ENCODE results near the gene ZNF142. TPM values are rescaled to one million over a fixed set of nuclear protein-coding genes. Genes with fewer than 3 reads are reported as not detected.
A peak's percentile ranks its signal among the peaks of the same experiment; 100 is the strongest.

The ZNF142 gene
- total and polyA plus RNA-seq, 7 donors: 1.8 to 33.5 (median 21.9) TPM

DNA sequence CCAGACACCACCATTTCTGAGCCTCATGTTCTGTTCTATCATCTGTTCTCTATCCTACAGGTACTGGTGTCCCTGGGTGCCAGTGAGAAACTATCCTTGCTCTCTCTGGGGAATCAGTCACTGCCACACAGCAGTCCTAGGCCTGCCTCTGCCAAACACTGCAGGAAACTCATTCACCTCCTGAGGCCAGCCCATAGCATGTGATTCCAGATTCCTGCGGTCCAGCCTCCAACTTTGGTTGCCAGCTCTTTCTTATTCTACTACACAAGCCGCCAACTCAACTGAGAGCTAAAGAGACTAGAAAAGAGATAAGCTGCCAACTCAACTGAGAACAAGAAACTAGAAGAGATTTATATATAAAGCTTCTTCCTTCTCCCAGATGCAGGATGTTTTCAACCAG lies 42.4 kb upstream of the ZNF142 start:
- no peaks in the 10 kb centered on the region for H3K9me3 ChIP-seq
- WGBS, 3 donors: 87 to 88% (median 88%) methylated on average over 2 of the region's 2 CpGs
- H3K27ac ChIP-seq: no peak overlapping the region
- peaks cover 2 to 25% of the 10 kb centered on the region in 2 donors for H3K36me3 ChIP-seq (ENCODE audit: insufficient read depth in 1 of 2, low read depth in 1 of 2)
- no peak for TF ChIP-seq CTCF (IDR thresholded peaks at IDR 0.05)
- ATAC-seq: peak in 2 of 4 donors; percentile 23 to 63
- no peaks in the 10 kb centered on the region for H3K27me3 ChIP-seq (ENCODE audit: insufficient read depth in 3 of 3, low read length in 2 of 3)
- no peaks in the 10 kb centered on the region for H3K4me1 ChIP-seq
- no peak overlapping the region for H3K4me3 ChIP-seq
- no peak for DNase-seq
- intact Hi-C loops (cut with DNase I): no loop called here

- DNase-seq (peak in 1 of 2 donors; percentile 58), ATAC-seq (peak; percentile 54 to 85 (median 78))
- H3K9me3 ChIP-seq: no peaks in the 10 kb centered on the region
- no peak overlapping the region for H3K4me3 ChIP-seq
- H3K36me3 ChIP-seq (ENCODE audit: insufficient read depth in 1 of 2, low read depth in 1 of 2): peaks cover 2 to 46% of the 10 kb centered on the region in 2 donors
- H3K27ac ChIP-seq: no peak overlapping the region
- intact Hi-C loops (cut with DNase I): no loop called here
- H3K27me3 ChIP-seq (ENCODE audit: insufficient read depth in 3 of 3, low read length in 2 of 3): no peaks in the 10 kb centered on the region
- TF ChIP-seq CTCF (IDR thresholded peaks at IDR 0.05): no peak
- 59 to 88% (median 59%) methylated on average over 8 of the region's 8 CpGs for WGBS, 3 donors
- no peaks in the 10 kb centered on the region for H3K4me1 ChIP-seq
These were observed 39.5 kb upstream of the ZNF142 start for GRCh38 chr2:218698885-218699284.

DNA sequence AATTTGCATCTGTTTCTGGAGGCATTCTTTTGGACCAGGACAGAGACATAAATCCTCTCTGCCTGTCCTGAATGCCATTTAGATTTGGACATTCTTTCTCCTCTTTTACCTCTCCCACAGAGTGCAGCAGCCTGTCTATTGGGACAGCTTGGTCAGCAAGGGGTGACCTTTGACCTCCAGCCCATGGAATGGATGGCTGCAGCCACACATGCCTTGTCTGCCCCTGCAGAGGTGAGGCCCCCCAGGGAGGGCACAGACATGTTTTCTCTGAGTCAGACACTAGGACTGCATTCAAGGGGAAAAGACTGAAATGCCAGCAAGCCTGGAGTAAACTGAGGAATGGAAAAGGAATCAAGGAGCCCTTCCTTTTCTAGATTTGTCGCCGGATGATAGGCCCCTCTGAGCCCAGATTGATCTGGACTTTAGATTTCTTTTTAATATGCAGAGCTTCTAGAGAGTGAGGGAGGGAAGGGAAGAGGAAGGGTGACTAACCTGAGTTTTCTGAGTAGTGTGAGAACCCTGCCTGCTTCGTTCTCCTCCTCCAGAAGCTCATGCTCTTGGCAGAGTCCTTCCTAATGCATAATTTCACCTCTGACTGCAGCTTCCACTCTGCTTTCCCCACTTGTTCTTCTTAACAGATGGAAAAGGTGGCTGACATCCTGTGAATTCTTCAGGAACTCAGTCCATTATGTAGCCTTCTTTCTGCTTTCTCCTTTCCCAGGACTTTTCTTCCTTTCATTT lies 35.2 kb upstream of the ZNF142 start:
- ATAC-seq: no peak
- peaks cover 5 to 69% of the 10 kb centered on the region in 2 donors for H3K36me3 ChIP-seq (ENCODE audit: insufficient read depth in 1 of 2, low read depth in 1 of 2)

GRCh38 chr2:218691234-218691633 lies 31.8 kb upstream of the ZNF142 start:
- Histone ChIP-seq H3K36me3 (ENCODE audit: insufficient read depth in 1 of 2, low read depth in 1 of 2) (peaks cover 5 to 59% of the 10 kb centered on the region in 2 donors), H3K4me3 (no peak overlapping the region), H3K27ac (peak overlapping the region; percentile 36)

More for the DNA sequence above, 35.2 kb upstream of the ZNF142 start:
- Histone ChIP-seq H3K4me3 (no peak overlapping the region), H3K27me3 (ENCODE audit: insufficient read depth in 3 of 3, low read length in 2 of 3) (no peaks in the 10 kb centered on the region), H3K9me3 (no peaks in the 10 kb centered on the region), H3K27ac (no peak overlapping the region), H3K4me1 (peaks cover 12% of the 10 kb centered on the region)
- no peak for DNase-seq
- intact Hi-C loops (cut with DNase I): no loop called here
- no peak for TF ChIP-seq CTCF (IDR thresholded peaks at IDR 0.05)
- WGBS, 3 donors: 87 to 92% (median 91%) methylated on average over 3 of the region's 3 CpGs

More at GRCh38 chr2:218691234-218691633, 31.8 kb upstream of the ZNF142 start:
- peaks cover 16% of the 10 kb centered on the region for H3K4me1 ChIP-seq
- DNase-seq (no peak), ATAC-seq (peak; percentile 68 to 81 (median 76))
- intact Hi-C loops (cut with DNase I): no loop called here
- no peak for TF ChIP-seq CTCF (IDR thresholded peaks at IDR 0.05)
- no peaks in the 10 kb centered on the region for H3K27me3 ChIP-seq (ENCODE audit: insufficient read depth in 3 of 3, low read length in 2 of 3)
- no peaks in the 10 kb centered on the region for H3K9me3 ChIP-seq
